Type B pancreatic cell (in vitro differentiated cells): Measurements from ENCODE around the gene SCGB1D4. TPM values are rescaled to one million over a fixed set of nuclear protein-coding genes. Genes with fewer than 3 reads are reported as not detected.

Experiments
- DNase-seq: peaks from one replicate; pipeline ENCODE4 v3.0.0; 2021; ENCODE audit warnings: mixed read lengths; ENCODE audit not compliant: unreplicated experiment; ENCODE audit errors: extremely low spot score
- H3K27ac Mint-ChIP-seq: 2 replicates; pipeline ENCODE4 v1.8.0; 2021; ENCODE audit warnings: mild to moderate bottlenecking, mixed read lengths
- H3K27me3 Mint-ChIP-seq: 2 replicates; pipeline ENCODE4 v1.8.0; 2021; ENCODE audit warnings: mixed read lengths
- H3K36me3 Mint-ChIP-seq: 2 replicates; pipeline ENCODE4 v1.8.0; 2021; ENCODE audit warnings: mixed read lengths
- H3K4me1 Mint-ChIP-seq: one replicate; pipeline ENCODE4 v1.8.0; 2021; ENCODE audit warnings: mixed read lengths; ENCODE audit not compliant: unreplicated experiment
- H3K4me3 Mint-ChIP-seq: 2 replicates; pipeline ENCODE4 v1.8.0; 2021; ENCODE audit warnings: mild to moderate bottlenecking, mixed read lengths
- H3K9me3 Mint-ChIP-seq: 2 replicates; pipeline ENCODE4 v1.8.0; 2021; ENCODE audit warnings: mixed read lengths
- total RNA-seq: library from RNA; stranded (reverse); gene quantifications from 2 replicates; pipeline ENCODE4 v1.2.1, GENCODE V29; 2021; ENCODE audit warnings: low replicate concordance
- TF ChIP-seq, protein P1 (sequence below): fragments of 200-600 bp; sonication (generic); conservative IDR thresholded peaks from 2 replicates; pipeline ENCODE4 v1.5.0; 2021; ENCODE audit warnings: antibody characterized with exemption, mild to moderate bottlenecking

The SCGB1D4 gene
- total RNA-seq, 1 donor from 2014 or later = not detected

DNA sequence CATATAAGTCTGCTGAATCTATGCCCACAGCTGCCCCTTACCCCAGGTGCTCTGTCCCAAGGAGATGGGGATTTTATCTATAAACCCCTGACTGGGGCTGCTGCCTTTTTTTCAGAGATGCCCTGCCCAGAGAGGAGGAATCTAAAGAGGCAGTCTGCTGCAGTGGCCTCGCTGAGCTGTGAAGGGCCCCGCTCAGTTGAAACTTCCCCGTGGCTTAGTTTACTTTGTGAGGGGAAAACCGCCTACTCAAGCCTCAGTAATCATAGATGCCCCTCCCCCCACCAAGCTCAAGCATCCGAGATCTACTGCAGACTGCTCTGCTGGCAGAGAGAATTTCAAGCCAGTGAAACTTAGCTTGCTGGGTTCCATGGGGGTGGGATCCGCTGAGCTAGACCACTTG lies 7.4 kb upstream of the SCGB1D4 start:
- Mint-ChIP-seq H3K36me3 (no peaks in the 10 kb centered on the region), H3K4me1 (no peaks in the 10 kb centered on the region), H3K27ac (no peak overlapping the region), H3K4me3 (no peak overlapping the region), H3K9me3 (no peaks in the 10 kb centered on the region), H3K27me3 (peaks cover 31% of the 10 kb centered on the region)
- TF ChIP-seq, protein P1, sequence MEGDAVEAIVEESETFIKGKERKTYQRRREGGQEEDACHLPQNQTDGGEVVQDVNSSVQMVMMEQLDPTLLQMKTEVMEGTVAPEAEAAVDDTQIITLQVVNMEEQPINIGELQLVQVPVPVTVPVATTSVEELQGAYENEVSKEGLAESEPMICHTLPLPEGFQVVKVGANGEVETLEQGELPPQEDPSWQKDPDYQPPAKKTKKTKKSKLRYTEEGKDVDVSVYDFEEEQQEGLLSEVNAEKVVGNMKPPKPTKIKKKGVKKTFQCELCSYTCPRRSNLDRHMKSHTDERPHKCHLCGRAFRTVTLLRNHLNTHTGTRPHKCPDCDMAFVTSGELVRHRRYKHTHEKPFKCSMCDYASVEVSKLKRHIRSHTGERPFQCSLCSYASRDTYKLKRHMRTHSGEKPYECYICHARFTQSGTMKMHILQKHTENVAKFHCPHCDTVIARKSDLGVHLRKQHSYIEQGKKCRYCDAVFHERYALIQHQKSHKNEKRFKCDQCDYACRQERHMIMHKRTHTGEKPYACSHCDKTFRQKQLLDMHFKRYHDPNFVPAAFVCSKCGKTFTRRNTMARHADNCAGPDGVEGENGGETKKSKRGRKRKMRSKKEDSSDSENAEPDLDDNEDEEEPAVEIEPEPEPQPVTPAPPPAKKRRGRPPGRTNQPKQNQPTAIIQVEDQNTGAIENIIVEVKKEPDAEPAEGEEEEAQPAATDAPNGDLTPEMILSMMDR = no peak
- DNase-seq = no peak

DNA sequence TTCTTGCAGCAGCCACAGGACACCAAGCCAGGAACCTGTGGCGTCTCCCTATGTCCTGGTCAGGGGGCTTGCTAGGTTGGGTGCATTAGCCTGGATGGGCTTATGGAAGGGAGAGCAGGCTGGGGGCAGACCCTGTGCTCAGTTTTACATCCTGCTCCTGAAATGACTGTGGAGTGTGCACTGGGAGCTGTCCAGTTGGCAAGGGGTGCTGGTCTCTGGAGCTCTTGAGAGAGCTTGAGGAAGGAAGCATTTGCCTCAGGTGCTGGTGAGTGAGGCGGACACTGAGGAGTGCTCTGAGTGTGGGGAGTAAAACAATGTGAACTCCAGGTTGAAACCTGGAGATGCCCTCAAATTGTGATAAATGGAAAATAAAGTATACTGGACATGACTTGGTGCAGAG lies 3.4 kb downstream of the SCGB1D4 start:
- H3K4me1 Mint-ChIP-seq = no peaks in the 10 kb centered on the region
- H3K27me3 Mint-ChIP-seq = peaks cover 31% of the 10 kb centered on the region
- no peak for DNase-seq
- H3K4me3 Mint-ChIP-seq = no peak overlapping the region
- no peak overlapping the region for H3K27ac Mint-ChIP-seq
- TF ChIP-seq, protein P1 = no peak
- no peaks in the 10 kb centered on the region for H3K9me3 Mint-ChIP-seq
- H3K36me3 Mint-ChIP-seq = no peaks in the 10 kb centered on the region

DNA sequence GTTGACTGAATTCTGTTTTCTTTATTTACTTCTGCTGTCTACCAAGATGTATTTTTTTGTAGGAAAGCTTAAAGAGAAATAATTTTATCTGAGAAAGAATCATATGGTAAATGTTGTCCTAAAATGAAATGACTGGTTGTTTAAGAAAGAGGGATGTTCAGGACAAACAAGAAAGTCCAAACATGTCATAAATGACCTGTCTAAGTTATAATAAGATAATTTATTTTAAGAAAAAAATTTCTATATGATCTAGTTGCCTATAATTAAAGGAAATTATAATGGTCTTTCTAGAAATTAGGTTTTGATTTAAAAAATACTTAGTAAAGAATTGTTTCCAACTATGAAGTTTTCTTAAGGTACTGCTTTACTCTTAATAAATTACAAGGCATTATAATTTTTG lies 18.4 kb downstream of the SCGB1D4 start:
- Mint-ChIP-seq H3K27me3 (no peaks in the 10 kb centered on the region), H3K4me1 (no peaks in the 10 kb centered on the region)

DNA sequence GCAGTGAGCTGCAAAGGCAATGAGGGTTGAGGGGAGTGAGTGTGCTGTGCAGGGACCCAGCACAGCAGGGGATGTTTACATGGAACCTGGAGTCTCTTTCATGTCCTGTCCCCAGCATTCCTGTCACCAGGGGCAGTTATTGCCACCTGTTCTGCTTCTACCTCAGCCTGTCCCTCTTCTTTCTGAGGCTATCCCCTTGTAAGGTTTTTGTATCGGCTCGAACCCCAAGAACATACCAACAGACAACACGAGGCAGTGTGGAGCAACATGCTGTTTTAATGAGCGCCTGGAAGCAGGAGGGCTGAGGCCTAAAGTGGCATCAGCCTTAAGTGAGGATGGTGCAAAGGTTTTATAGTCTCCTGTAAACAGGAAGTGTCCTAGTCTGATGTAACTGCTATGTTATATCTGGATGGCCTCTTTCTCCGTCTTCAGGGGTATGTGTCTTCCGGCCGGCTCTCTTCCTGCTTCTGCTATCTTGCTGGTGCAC lies 25.0 kb downstream of the SCGB1D4 start:
- Mint-ChIP-seq H3K4me3 (no peak overlapping the region), H3K27ac (no peak overlapping the region), H3K9me3 (no peaks in the 10 kb centered on the region), H3K27me3 (peaks cover 12% of the 10 kb centered on the region), H3K4me1 (no peaks in the 10 kb centered on the region), H3K36me3 (no peaks in the 10 kb centered on the region)
- TF ChIP-seq, protein P1 = no peak
- DNase-seq = no peak

More for the DNA sequence above, 18.4 kb downstream of the SCGB1D4 start:
- TF ChIP-seq, protein P1 = no peak
- Mint-ChIP-seq H3K4me3 (no peak overlapping the region), H3K36me3 (no peaks in the 10 kb centered on the region), H3K9me3 (no peaks in the 10 kb centered on the region), H3K27ac (no peak overlapping the region)
- DNase-seq = no peak

DNA sequence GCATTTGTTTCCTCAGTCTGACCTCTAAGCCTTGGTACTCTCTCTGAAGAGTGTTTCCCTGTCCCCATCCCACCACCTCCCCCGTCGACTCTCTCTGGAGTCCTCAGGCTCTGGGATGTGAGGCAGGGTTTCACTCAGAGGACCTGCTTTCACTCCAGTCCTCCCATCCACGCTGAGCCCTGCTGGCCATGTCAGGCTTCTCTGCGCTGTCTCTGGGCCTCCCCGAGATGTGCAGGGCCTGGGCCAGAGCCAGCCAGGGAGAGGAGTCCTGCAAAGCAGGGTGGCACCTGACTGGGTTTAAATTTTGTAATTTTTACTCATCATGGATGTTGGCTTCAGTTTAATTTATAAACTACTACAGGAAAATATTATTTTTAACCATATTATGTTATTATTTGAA lies 25.6 kb downstream of the SCGB1D4 start:
- TF ChIP-seq, protein P1 = no peak
- DNase-seq = no peak
- Mint-ChIP-seq H3K4me1 (no peaks in the 10 kb centered on the region), H3K9me3 (no peaks in the 10 kb centered on the region), H3K4me3 (no peak overlapping the region), H3K27me3 (peaks cover 16% of the 10 kb centered on the region), H3K27ac (no peak overlapping the region), H3K36me3 (no peaks in the 10 kb centered on the region)
